ENCODE results near the gene N4BP2L2. TPM values are rescaled to one million over a fixed set of nuclear protein-coding genes. Genes with fewer than 3 reads are reported as not detected.

The N4BP2L2 gene
- polyA plus RNA-seq, 1 donor (not counting 4 experiments of a cell fraction or from before 2014, with no cell fraction given) = 75.4 TPM

DNA sequence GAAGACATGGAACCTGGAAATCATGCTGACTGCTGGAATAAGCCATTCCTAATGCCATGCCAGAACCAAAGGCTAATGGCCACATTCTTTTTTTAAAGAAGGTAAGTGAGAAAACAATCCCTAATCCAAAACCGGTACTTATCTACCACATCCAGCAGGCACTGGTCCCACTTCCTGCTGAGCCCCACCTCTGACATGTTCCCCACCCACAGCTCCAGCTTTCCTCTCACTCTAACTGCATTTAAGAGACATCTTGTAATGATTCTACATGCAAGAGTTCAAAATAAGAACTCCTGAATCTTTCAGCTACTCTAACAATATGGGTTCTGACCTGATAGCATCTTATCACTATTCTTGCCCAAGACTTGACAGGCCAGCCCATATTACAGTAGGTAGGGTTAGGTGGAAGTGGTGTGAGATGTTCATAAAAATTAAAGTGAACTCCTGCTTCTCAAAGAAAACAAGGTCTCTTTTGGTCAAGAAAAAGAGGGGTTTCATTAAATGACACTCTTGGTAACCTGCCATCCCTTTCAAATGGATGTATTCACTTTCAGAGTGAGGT, 41.9 kb downstream of the N4BP2L2 start:
- Histone ChIP-seq H3K9ac (ENCODE audit: control insufficient read depth, extremely low read depth, insufficient read depth, low read length) (no peak overlapping the region), H3K9me1 (ENCODE audit: control insufficient read depth, extremely low read depth, insufficient read depth, low read length) (no peaks in the 10 kb centered on the region), H3K79me2 (ENCODE audit: control insufficient read depth, insufficient read depth, low read length) (no peaks in the 10 kb centered on the region), H3K4me3 (ENCODE audit: control insufficient read depth in 2 of 3, extremely low read depth in 1 of 3, insufficient read depth in 2 of 3, low read depth in 1 of 3, low read length in 3 of 3) (no peak overlapping the region), H3K27me3 (ENCODE audit: control insufficient read depth, extremely low read depth, insufficient read depth, low read length) (no peaks in the 10 kb centered on the region), H2AFZ (ENCODE audit: control insufficient read depth, low read length) (no peak overlapping the region), H3K36me3 (ENCODE audit: control insufficient read depth in 2 of 2, extremely low read depth in 1 of 2, insufficient read depth in 2 of 2, low read length in 2 of 2) (peaks cover 0 to 2% of the 10 kb centered on the region in 2 experiments), H3K27ac (ENCODE audit: control insufficient read depth, insufficient read depth, low read length) (no peak overlapping the region), H3K4me2 (ENCODE audit: control insufficient read depth, extremely low read depth, insufficient read depth, low read depth, low read length) (no peak overlapping the region), H3K4me1 (ENCODE audit: control insufficient read depth, extremely low read depth, insufficient read depth, low read length) (no peaks in the 10 kb centered on the region), H3K9me3 (ENCODE audit: control insufficient read depth, low read depth, low read length) (no peaks in the 10 kb centered on the region), H4K20me1 (ENCODE audit: control insufficient read depth, extremely low read depth, insufficient read depth, low read length) (no peaks in the 10 kb centered on the region)
- no peak for DNase-seq (ENCODE audit: low read depth, low spot score)
- FAIRE-seq = no peak
- dilution Hi-C loops (cut with MboI; ENCODE audit: extremely low pct_ligation_motif_present, low sequenced_read_pairs) = no loop called here
- no peak for TF ChIP-seq EZH2 (IDR thresholded peaks at IDR 0.05; ENCODE audit: low read length)
- TF ChIP-seq, protein P1, sequence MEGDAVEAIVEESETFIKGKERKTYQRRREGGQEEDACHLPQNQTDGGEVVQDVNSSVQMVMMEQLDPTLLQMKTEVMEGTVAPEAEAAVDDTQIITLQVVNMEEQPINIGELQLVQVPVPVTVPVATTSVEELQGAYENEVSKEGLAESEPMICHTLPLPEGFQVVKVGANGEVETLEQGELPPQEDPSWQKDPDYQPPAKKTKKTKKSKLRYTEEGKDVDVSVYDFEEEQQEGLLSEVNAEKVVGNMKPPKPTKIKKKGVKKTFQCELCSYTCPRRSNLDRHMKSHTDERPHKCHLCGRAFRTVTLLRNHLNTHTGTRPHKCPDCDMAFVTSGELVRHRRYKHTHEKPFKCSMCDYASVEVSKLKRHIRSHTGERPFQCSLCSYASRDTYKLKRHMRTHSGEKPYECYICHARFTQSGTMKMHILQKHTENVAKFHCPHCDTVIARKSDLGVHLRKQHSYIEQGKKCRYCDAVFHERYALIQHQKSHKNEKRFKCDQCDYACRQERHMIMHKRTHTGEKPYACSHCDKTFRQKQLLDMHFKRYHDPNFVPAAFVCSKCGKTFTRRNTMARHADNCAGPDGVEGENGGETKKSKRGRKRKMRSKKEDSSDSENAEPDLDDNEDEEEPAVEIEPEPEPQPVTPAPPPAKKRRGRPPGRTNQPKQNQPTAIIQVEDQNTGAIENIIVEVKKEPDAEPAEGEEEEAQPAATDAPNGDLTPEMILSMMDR (optimal IDR thresholded peaks at IDR 0.05 in 1 of 3, IDR thresholded peaks at IDR 0.05 in 1 of 3, conservative IDR thresholded peaks at IDR 0.05 in 1 of 3; ENCODE audit: extremely low read depth in 1 of 3, insufficient read depth in 2 of 3, low read length in 3 of 3) = no peak

DNA sequence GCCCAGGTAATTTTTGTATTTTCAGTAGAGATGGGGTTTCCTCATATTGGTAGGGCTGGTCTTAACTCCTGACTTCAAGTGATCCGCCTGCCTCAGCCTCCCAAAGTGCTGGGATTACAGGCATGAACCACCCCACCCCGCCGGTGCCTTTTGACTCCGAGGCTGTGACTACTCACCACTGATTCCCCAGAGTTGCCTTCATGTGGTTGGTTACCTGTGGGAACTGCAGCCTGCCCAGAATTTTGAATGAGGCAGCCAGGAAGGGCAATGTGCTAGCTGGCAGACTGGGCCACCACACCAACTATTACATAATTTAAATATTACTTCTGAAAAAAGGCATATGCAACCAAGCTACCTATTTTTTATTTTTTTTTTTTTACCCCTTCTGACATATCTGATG, 42.8 kb downstream of the N4BP2L2 start:
- H3K4me1 ChIP-seq (ENCODE audit: control insufficient read depth, extremely low read depth, insufficient read depth, low read length) = no peaks in the 10 kb centered on the region
- TF ChIP-seq EZH2 (IDR thresholded peaks at IDR 0.05; ENCODE audit: low read length) = no peak
- TF ChIP-seq, protein P1 (optimal IDR thresholded peaks at IDR 0.05 in 1 of 3, IDR thresholded peaks at IDR 0.05 in 1 of 3, conservative IDR thresholded peaks at IDR 0.05 in 1 of 3; ENCODE audit: extremely low read depth in 1 of 3, insufficient read depth in 2 of 3, low read length in 3 of 3) = no peak
- no peaks in the 10 kb centered on the region for H3K9me1 ChIP-seq (ENCODE audit: control insufficient read depth, extremely low read depth, insufficient read depth, low read length)
- no peak overlapping the region for H3K27ac ChIP-seq (ENCODE audit: control insufficient read depth, insufficient read depth, low read length)
- dilution Hi-C loops (cut with MboI; ENCODE audit: extremely low pct_ligation_motif_present, low sequenced_read_pairs) = no loop called here
- no peaks in the 10 kb centered on the region for H4K20me1 ChIP-seq (ENCODE audit: control insufficient read depth, extremely low read depth, insufficient read depth, low read length)
- peaks cover 0 to 2% of the 10 kb centered on the region in 2 experiments for H3K36me3 ChIP-seq (ENCODE audit: control insufficient read depth in 2 of 2, extremely low read depth in 1 of 2, insufficient read depth in 2 of 2, low read length in 2 of 2)
- no peaks in the 10 kb centered on the region for H3K27me3 ChIP-seq (ENCODE audit: control insufficient read depth, extremely low read depth, insufficient read depth, low read length)
- no peak overlapping the region for H3K4me3 ChIP-seq (ENCODE audit: control insufficient read depth in 2 of 3, extremely low read depth in 1 of 3, insufficient read depth in 2 of 3, low read depth in 1 of 3, low read length in 3 of 3)
- H3K79me2 ChIP-seq (ENCODE audit: control insufficient read depth, insufficient read depth, low read length) = no peaks in the 10 kb centered on the region
- no peak overlapping the region for H3K9ac ChIP-seq (ENCODE audit: control insufficient read depth, extremely low read depth, insufficient read depth, low read length)
- no peak overlapping the region for H2AFZ ChIP-seq (ENCODE audit: control insufficient read depth, low read length)
- no peaks in the 10 kb centered on the region for H3K9me3 ChIP-seq (ENCODE audit: control insufficient read depth, low read depth, low read length)
- DNase-seq (ENCODE audit: low read depth, low spot score) (no peak), FAIRE-seq (no peak)
- no peak overlapping the region for H3K4me2 ChIP-seq (ENCODE audit: control insufficient read depth, extremely low read depth, insufficient read depth, low read depth, low read length)

Data from keratinocyte (primary cell).